H1 (cell line): ENCODE data around the gene PHLDB3. TPM values are rescaled to one million over a fixed set of nuclear protein-coding genes. Genes with fewer than 3 reads are reported as not detected.

Source experiments
- CTCF ChIA-PET: fragments of 300-600 bp; sonication (Branson Sonifier 250); formaldehyde crosslinking; loops from one replicate; lab custom pipeline; 2021; ENCODE audit not compliant: partially characterized antibody; lab: Charles Lee
- POLR2A ChIA-PET: fragments of 300-600 bp; sonication (Branson Sonifier 250); formaldehyde crosslinking; loops from one replicate; lab custom pipeline; 2021; ENCODE audit warnings: inconsistent platforms; ENCODE audit not compliant: partially characterized antibody; lab: Charles Lee
- DNase-seq, 2 experiments: peaks; one replicate each; pipeline versions ENCODE4 v3.0.0 to v3.0.0-alpha.2; 2010 to 2022; ENCODE audit warnings: low spot score in 2 of 2, low read depth in 1 of 2, mixed read lengths in 1 of 2
- FAIRE-seq: peaks from 2 replicates; lab custom pipeline; 2011; peaks lifted over from hg19 to GRCh38; lab: Jason Lieb, UNC
- H2AFZ ChIP-seq: 2 replicates; pipeline ENCODE4 v1.8.1; 2012; ENCODE audit warnings: low read length, inconsistent platforms
- H2AK5ac ChIP-seq: 2 replicates; pipeline ENCODE4 v1.6.1; 2013; ENCODE audit warnings: low read depth, low read length
- H2BK120ac ChIP-seq: replicated peaks from 2 replicates; pipeline ENCODE3; 2013; ENCODE audit warnings: low read depth, low read length, inconsistent platforms
- H2BK12ac ChIP-seq: 2 replicates; pipeline ENCODE4 v1.6.1; 2013; ENCODE audit warnings: low read depth, low read length
- H2BK15ac ChIP-seq: 2 replicates; pipeline ENCODE4 v1.6.1; 2013; ENCODE audit warnings: low read length
- H2BK20ac ChIP-seq: 2 replicates; pipeline ENCODE4 v1.6.1; 2013; ENCODE audit warnings: low read length
- H2BK5ac ChIP-seq: 2 replicates; pipeline ENCODE4 v1.6.1; 2013; ENCODE audit warnings: low read depth, low read length
- H3K14ac ChIP-seq: 2 replicates; pipeline ENCODE4 v1.6.1; 2013; ENCODE audit warnings: inconsistent platforms; ENCODE audit not compliant: insufficient read length
- H3K18ac ChIP-seq: 2 replicates; pipeline ENCODE4 v1.6.1; 2013; ENCODE audit warnings: low read length; ENCODE audit errors: extremely low read depth
- H3K23ac ChIP-seq: 2 replicates; pipeline ENCODE4 v1.6.1; 2013; ENCODE audit warnings: inconsistent platforms; ENCODE audit not compliant: insufficient read length
- H3K23me2 ChIP-seq: 2 replicates; pipeline ENCODE4 v1.6.1; 2013; ENCODE audit warnings: low read depth, low read length
- H3K27ac ChIP-seq: 2 replicates; pipeline ENCODE4 v1.6.1; 2011; ENCODE audit warnings: low read depth, low read length, inconsistent platforms
- H3K27me3 ChIP-seq, 4 experiments: replicated peaks in 1 of 4; 1 replicate in 1 of 4; 2 replicates in 3 of 4; pipeline versions ENCODE4 v1.6.1 to v1.8.1; 2011 to 2013; ENCODE audit warnings: low read length in 3 of 4, mild to moderate bottlenecking in 3 of 4, inconsistent platforms in 2 of 4, mixed read lengths in 2 of 4, moderate library complexity in 1 of 4; ENCODE audit not compliant: control insufficient read depth in 3 of 4, insufficient read depth in 3 of 4; ENCODE audit errors: extremely low read depth in 1 of 4
- H3K36me3 ChIP-seq, 4 experiments: 2 replicates each; pipeline versions ENCODE4 v1.6.1 to v1.8.1; 2011 to 2013; ENCODE audit warnings: mild to moderate bottlenecking in 4 of 4, low read length in 3 of 4, moderate library complexity in 2 of 4, control low read depth in 1 of 4, inconsistent platforms in 1 of 4; ENCODE audit not compliant: insufficient read depth in 4 of 4, control insufficient read depth in 2 of 4
- H3K4ac ChIP-seq: replicated peaks from 2 replicates; pipeline ENCODE3; 2013; ENCODE audit warnings: low read length, low read depth, mixed read lengths, inconsistent platforms; ENCODE audit not compliant: insufficient read length
- H3K4me1 ChIP-seq, 4 experiments: replicated peaks in 1 of 4; 1 replicate in 1 of 4; 2 replicates in 3 of 4; pipeline versions ENCODE4 v1.6.1 to v1.8.1; 2011 to 2013; ENCODE audit warnings: low read length in 3 of 4, inconsistent platforms in 2 of 4, mixed read lengths in 1 of 4; ENCODE audit not compliant: insufficient read depth in 4 of 4, control insufficient read depth in 3 of 4
- H3K4me2 ChIP-seq, 2 experiments: 2 replicates each; pipeline versions ENCODE4 v1.6.1 to v1.8.1; 2011 to 2013; ENCODE audit warnings: low read depth in 2 of 2, low read length in 2 of 2, control low read depth in 1 of 2, inconsistent platforms in 1 of 2, mild to moderate bottlenecking in 1 of 2; ENCODE audit not compliant: insufficient read depth in 1 of 2
- H3K4me3 ChIP-seq, 4 experiments: fragments of 200-600, 300-600 bp in 1 of 4; sonication (generic), shearing (Covaris generic), sonication (Bioruptor Twin) in 1 of 4; 2 replicates each; pipeline versions ENCODE4 v1.5.1 to v1.8.1; 2011 to 2016; ENCODE audit warnings: low read length in 4 of 4, low read depth in 3 of 4, control low read depth in 2 of 4, inconsistent platforms in 2 of 4, mild to moderate bottlenecking in 2 of 4, mixed read lengths in 1 of 4, moderate library complexity in 1 of 4; ENCODE audit not compliant: insufficient read depth in 2 of 4; ENCODE audit errors: extremely low read depth in 1 of 4
- H3K56ac ChIP-seq: replicated peaks from 2 replicates; pipeline ENCODE3; 2013; ENCODE audit warnings: low read depth, mild to moderate bottlenecking, mixed read lengths, low read length, inconsistent platforms; ENCODE audit not compliant: insufficient read length
- H3K79me1 ChIP-seq: 2 replicates; pipeline ENCODE4 v1.6.1; 2013; ENCODE audit warnings: low read depth, low read length, control low read depth
- H3K79me2 ChIP-seq, 2 experiments: 2 replicates each; pipeline versions ENCODE4 v1.6.1 to v1.8.1; 2012 to 2013; ENCODE audit warnings: low read length in 2 of 2, mild to moderate bottlenecking in 2 of 2, inconsistent platforms in 1 of 2; ENCODE audit not compliant: insufficient read depth in 2 of 2, control insufficient read depth in 1 of 2
- H3K9ac ChIP-seq, 4 experiments: replicated peaks in 1 of 4; 1 replicate in 1 of 4; 2 replicates in 3 of 4; pipeline versions ENCODE4 v1.6.1 to v1.8.1; 2011 to 2013; ENCODE audit warnings: low read depth in 3 of 4, low read length in 3 of 4, control low read depth in 2 of 4, mild to moderate bottlenecking in 2 of 4, moderate library complexity in 2 of 4, inconsistent platforms in 1 of 4; ENCODE audit errors: extremely low read depth in 1 of 4
- H3K9me3 ChIP-seq, 2 experiments: 2 replicates each; pipeline versions ENCODE4 v1.6.1 to v1.8.1; 2012 to 2013; ENCODE audit warnings: mild to moderate bottlenecking in 2 of 2, moderate library complexity in 2 of 2, control low read depth in 1 of 2, inconsistent platforms in 1 of 2, low read depth in 1 of 2, low read length in 1 of 2, mixed read lengths in 1 of 2; ENCODE audit not compliant: insufficient read depth in 2 of 2
- H4K20me1 ChIP-seq, 2 experiments: replicated peaks in 1 of 2; 2 replicates each; pipeline versions ENCODE3 to v1.8.1; 2011 to 2013; ENCODE audit warnings: inconsistent platforms in 2 of 2, low read length in 2 of 2, mild to moderate bottlenecking in 1 of 2; ENCODE audit not compliant: insufficient read depth in 2 of 2, control insufficient read depth in 1 of 2
- H4K5ac ChIP-seq: 2 replicates; pipeline ENCODE4 v1.6.1; 2013; ENCODE audit warnings: low read length, low read depth, mixed read lengths, inconsistent platforms; ENCODE audit not compliant: insufficient read length
- H4K8ac ChIP-seq: 2 replicates; pipeline ENCODE4 v1.8.0; 2013; ENCODE audit warnings: mild to moderate bottlenecking, moderate library complexity, low read length, inconsistent platforms; ENCODE audit not compliant: insufficient read depth; ENCODE audit errors: extremely low read depth
- H4K91ac ChIP-seq: replicated peaks from 2 replicates; pipeline ENCODE3; 2013; ENCODE audit warnings: low read length, mixed read lengths, inconsistent platforms; ENCODE audit not compliant: insufficient read length
- WGBS, 2 experiments: shearing (Covaris generic) in 1 of 2; methylation state at CpG; one replicate each; pipeline versions ENCODE4 v1.1.6 to v1.1.7; 2013 to 2015; ENCODE audit warnings: low lambda C conversion rate in 2 of 2, mixed read lengths in 2 of 2, inconsistent platforms in 1 of 2, low coverage in 1 of 2, missing lambda C conversion rate in 1 of 2; ENCODE audit not compliant: insufficient replicate concordance in 2 of 2, insufficient coverage in 1 of 2, insufficient read length in 1 of 2; ENCODE audit errors: extremely low coverage in 1 of 2, missing lambda C conversion rate in 1 of 2; 5-methylcytosine and 5-hydroxymethylcytosine counted together
- polyA plus RNA-seq, 7 experiments: library from polyadenylated mRNA; depleted of rRNA in 3 of 7; stranded (reverse) in 5 of 7; unstranded in 2 of 7; fragments of >200 nt in 5 of 7; fragments of 200-250 nt in 2 of 7; gene quantifications; 1 replicate in 5 of 7; 2 replicates in 1 of 7; 4 replicates in 1 of 7; pipeline versions ENCODE4 v1.2.1 to v1.2.3, GENCODE V29; 2011 to 2013; ENCODE audit warnings: missing spikeins in 2 of 7, mixed read lengths in 2 of 7
- total RNA-seq: library from RNA; stranded (reverse); fragmentation: NEBNext Ultra II Directional; extraction: Animal tissue kit (Norgen Biotek cat#: 25700); gene quantifications from 2 replicates; pipeline ENCODE4 v1.2.1, GENCODE V29; 2021

PHLDB3 gene
- total and polyA plus RNA-seq, 2 of the 8 experiments (the other 6 are each of a cell fraction or from before 2014, with no cell fraction given): 4.0 to 8.5 TPM

GRCh38 chr19:43499042-43499441, 5.5 kb downstream of the PHLDB3 start:
- CTCF ChIA-PET: interaction anchor here (0.6 to 1.9 kb wide), 8 partner anchors 19 to 221 kb away, joined by 3 to 9 read pairs (median 4); no protein-coding TSS in a partner anchor
- H3K4me1 ChIP-seq: peaks cover 0 to 6% (median 0%) of the 10 kb centered on the region in 4 experiments; a peak in 1 of 7 replicates
- no peak overlapping the region for H4K5ac ChIP-seq
- H3K56ac ChIP-seq: no peak overlapping the region
- H3K14ac ChIP-seq: no peak overlapping the region
- H4K20me1 ChIP-seq: peaks cover 0 to 2% of the 10 kb centered on the region in 2 experiments
- no peak overlapping the region for H3K4ac ChIP-seq
- H2AK5ac ChIP-seq: no peak overlapping the region
- H2BK20ac ChIP-seq: no peak overlapping the region
- FAIRE-seq: no peak
- no peak overlapping the region for H3K4me2 ChIP-seq
- no peak for DNase-seq
- H4K91ac ChIP-seq: no peak overlapping the region
- no peaks in the 10 kb centered on the region for H3K79me2 ChIP-seq
- no peak overlapping the region for H3K9ac ChIP-seq
- H3K27ac ChIP-seq: no peak overlapping the region
- POLR2A ChIA-PET: no interaction called here
- peaks cover 3 to 16% (median 14%) of the 10 kb centered on the region in 4 experiments for H3K27me3 ChIP-seq
- H3K4me3 ChIP-seq: no peak overlapping the region
- H3K9me3 ChIP-seq: no peaks in the 10 kb centered on the region
- whole genome bisulfite sequencing, 2 experiments: 73% methylated on average over 3 of the region's 3 CpGs; no CpG with 5 or more reads in 1 of the 2 experiments
- no peak overlapping the region for H2BK15ac ChIP-seq
- H2BK12ac ChIP-seq: no peak overlapping the region
- peaks cover 0 to 8% (median 2%) of the 10 kb centered on the region in 4 experiments; a peak in 3 of 8 replicates for H3K36me3 ChIP-seq
- H2BK5ac ChIP-seq: no peak overlapping the region
- H4K8ac ChIP-seq: no peak overlapping the region
- H3K79me1 ChIP-seq: no peaks in the 10 kb centered on the region
- H2AFZ ChIP-seq: no peak overlapping the region
- H3K18ac ChIP-seq: no peak overlapping the region
- H3K23me2 ChIP-seq: peaks cover 12% of the 10 kb centered on the region; the same call in 1 of the 2 replicates
- no peak overlapping the region for H2BK120ac ChIP-seq
- no peak overlapping the region for H3K23ac ChIP-seq
